Measurements from ENCODE around the gene NHERF2.

DNA sequence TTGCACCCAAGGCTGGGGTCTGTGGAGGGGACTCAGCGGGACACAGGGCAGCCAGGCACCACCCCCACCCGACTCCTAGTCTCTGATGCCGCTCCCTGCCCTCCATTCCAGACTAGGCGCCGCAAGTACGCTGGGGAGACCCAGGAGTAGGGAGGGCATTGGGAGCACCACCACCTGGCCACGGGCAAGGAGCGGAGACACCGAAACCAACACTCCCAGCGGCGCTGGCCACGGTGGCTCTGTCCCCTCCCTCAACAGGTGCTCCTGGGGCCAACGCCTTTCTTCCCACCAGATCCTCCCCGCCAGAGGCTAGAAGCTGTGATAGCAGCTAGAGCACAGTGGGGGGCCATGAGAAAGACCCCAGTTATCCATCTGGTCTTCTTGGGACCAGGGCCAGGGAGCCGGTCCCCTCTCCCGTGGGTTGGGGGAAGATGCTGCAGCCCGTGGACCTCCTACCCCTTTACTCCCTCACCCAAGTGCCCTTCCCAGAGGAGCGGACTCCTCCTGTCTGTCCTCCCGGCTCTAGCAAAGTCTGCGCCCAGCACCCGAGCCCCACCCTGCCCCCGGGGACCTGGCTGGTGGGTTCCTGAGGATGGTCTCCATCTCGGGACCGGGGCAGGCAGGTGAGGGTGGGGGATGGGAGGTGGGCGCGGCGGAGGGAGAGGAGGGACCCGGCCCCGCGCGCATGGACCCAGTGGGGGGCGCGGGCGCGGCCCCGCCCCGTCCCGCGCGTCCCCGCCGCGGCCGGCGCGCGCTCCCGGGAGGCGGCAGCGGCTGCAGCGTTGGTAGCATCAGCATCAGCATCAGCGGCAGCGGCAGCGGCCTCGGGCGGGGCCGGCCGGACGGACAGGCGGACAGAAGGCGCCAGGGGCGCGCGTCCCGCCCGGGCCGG is 37.2 kb upstream of the NHERF2 start, which contains the start of gene SYNGR3:
- TF ChIP-seq CTCF (IDR thresholded peaks at IDR 0.05): no peak
- no peak for TF ChIP-seq SMC3 (IDR thresholded peaks at IDR 0.05)
- no peak for TF ChIP-seq RAD21 (conservative IDR thresholded peaks at IDR 0.05 in 1 of 2, IDR thresholded peaks at IDR 0.05 in 1 of 2)
- TF ChIP-seq POLR2A (IDR thresholded peaks at IDR 0.05; ENCODE audit: low read length): no peak
- no peak for TF ChIP-seq BHLHE40 (IDR thresholded peaks at IDR 0.05; ENCODE audit: low read depth, low read length)
- TF ChIP-seq EP300 (IDR thresholded peaks at IDR 0.05): no peak
- TF ChIP-seq KDM5A (IDR thresholded peaks at IDR 0.05): no peak
- TF ChIP-seq, protein P1, sequence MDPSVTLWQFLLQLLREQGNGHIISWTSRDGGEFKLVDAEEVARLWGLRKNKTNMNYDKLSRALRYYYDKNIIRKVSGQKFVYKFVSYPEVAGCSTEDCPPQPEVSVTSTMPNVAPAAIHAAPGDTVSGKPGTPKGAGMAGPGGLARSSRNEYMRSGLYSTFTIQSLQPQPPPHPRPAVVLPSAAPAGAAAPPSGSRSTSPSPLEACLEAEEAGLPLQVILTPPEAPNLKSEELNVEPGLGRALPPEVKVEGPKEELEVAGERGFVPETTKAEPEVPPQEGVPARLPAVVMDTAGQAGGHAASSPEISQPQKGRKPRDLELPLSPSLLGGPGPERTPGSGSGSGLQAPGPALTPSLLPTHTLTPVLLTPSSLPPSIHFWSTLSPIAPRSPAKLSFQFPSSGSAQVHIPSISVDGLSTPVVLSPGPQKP (IDR thresholded peaks at IDR 0.05; ENCODE audit: low read depth, low read length): no peak
- TF ChIP-seq, protein P2, sequence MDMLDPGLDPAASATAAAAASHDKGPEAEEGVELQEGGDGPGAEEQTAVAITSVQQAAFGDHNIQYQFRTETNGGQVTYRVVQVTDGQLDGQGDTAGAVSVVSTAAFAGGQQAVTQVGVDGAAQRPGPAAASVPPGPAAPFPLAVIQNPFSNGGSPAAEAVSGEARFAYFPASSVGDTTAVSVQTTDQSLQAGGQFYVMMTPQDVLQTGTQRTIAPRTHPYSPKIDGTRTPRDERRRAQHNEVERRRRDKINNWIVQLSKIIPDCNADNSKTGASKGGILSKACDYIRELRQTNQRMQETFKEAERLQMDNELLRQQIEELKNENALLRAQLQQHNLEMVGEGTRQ (IDR thresholded peaks at IDR 0.05): no peak
- no peak for TF ChIP-seq ESRRA (IDR thresholded peaks at IDR 0.05; ENCODE audit: borderline replicate concordance, low read length)
- TF ChIP-seq ZC3H11A (IDR thresholded peaks at IDR 0.05): no peak
- TF ChIP-seq JUNB (IDR thresholded peaks at IDR 0.05): no peak
